DMS153 (cell line): ENCODE results near the gene NEGR1.
A peak's percentile ranks its signal among the peaks of the same experiment; 100 is the strongest.

Experiments
- DNase-seq: peaks from one replicate; lab custom pipeline; 2025; lab: John Stamatoyannopoulos, UW

NEGR1 gene

GRCh38 chr1:72023063-72023930 is 259.0 kb downstream of the NEGR1 start:
- no peak for DNase-seq

GRCh38 chr1:72018562-72018961 is 263.8 kb downstream of the NEGR1 start:
- DNase-seq = no peak

- DNase-seq = no peak
These were observed 267.3 kb downstream of the NEGR1 start for GRCh38 chr1:72015006-72015405.

GRCh38 chr1:72013161-72013560 is 269.2 kb downstream of the NEGR1 start:
- DNase-seq = no peak

- DNase-seq = no peak
These were observed 270.6 kb downstream of the NEGR1 start for GRCh38 chr1:72011721-72012120.

GRCh38 chr1:72010094-72010431 is 272.3 kb downstream of the NEGR1 start:
- no peak for DNase-seq

- DNase-seq = no peak
These were observed 272.9 kb downstream of the NEGR1 start for GRCh38 chr1:72009173-72010093.

GRCh38 chr1:72007312-72007711 is 275.0 kb downstream of the NEGR1 start:
- no peak for DNase-seq

- no peak for DNase-seq
These were observed 276.2 kb downstream of the NEGR1 start for GRCh38 chr1:72006092-72006491.

GRCh38 chr1:72003092-72003491 is 279.2 kb downstream of the NEGR1 start:
- no peak for DNase-seq

GRCh38 chr1:72000809-72001208 is 281.5 kb downstream of the NEGR1 start:
- peak; percentile 59 for DNase-seq

GRCh38 chr1:71994646-71995045 is 287.7 kb downstream of the NEGR1 start:
- DNase-seq = no peak

- DNase-seq = no peak
These were observed 295.2 kb downstream of the NEGR1 start for GRCh38 chr1:71987181-71987580.

- DNase-seq = no peak
These were observed 296.2 kb downstream of the NEGR1 start for GRCh38 chr1:71986160-71986559.

GRCh38 chr1:71980556-71980955 is 301.8 kb downstream of the NEGR1 start:
- no peak for DNase-seq

- DNase-seq = no peak
These were observed 302.5 kb downstream of the NEGR1 start for GRCh38 chr1:71979882-71980281.

- no peak for DNase-seq
These were observed 314.7 kb downstream of the NEGR1 start for GRCh38 chr1:71967670-71968069.

- no peak for DNase-seq
These were observed 318.2 kb downstream of the NEGR1 start for GRCh38 chr1:71964188-71964587.

GRCh38 chr1:71956613-71957285 is 325.6 kb downstream of the NEGR1 start:
- DNase-seq = no peak

GRCh38 chr1:71950579-71950978 is 331.8 kb downstream of the NEGR1 start:
- DNase-seq = no peak

GRCh38 chr1:71949681-71950080 is 332.7 kb downstream of the NEGR1 start:
- no peak for DNase-seq

GRCh38 chr1:71948561-71948960 is 333.8 kb downstream of the NEGR1 start:
- DNase-seq = no peak
